HCT116 (cell line): ENCODE data around the gene PTGER1.

Source experiments
- POLR2A ChIP-seq: IDR thresholded peaks from 2 replicates; pipeline ENCODE4 v1.7.0; 2011; ENCODE audit warnings: borderline replicate concordance; ENCODE audit not compliant: insufficient read depth, insufficient read length; ENCODE audit errors: extremely low read depth
- YY1 ChIP-seq: IDR thresholded peaks from 2 replicates; pipeline ENCODE4 v1.6.1; 2011; ENCODE audit warnings: low read length, low read depth, moderate library complexity, mild to moderate bottlenecking; ENCODE audit not compliant: insufficient replicate concordance; ENCODE audit errors: extremely low read depth

GRCh38 chr19:14496029-14496833 lies 21.1 kb upstream of the PTGER1 start, which contains the start of gene GIPC1:
- peak; percentile 7 for TF ChIP-seq YY1
- no peak for TF ChIP-seq POLR2A
